PC-9 (cell line): ENCODE measurements around the gene MID2.

Experiments
- EZH2 ChIP-seq: fragments of 200-600 bp; sonication (generic); IDR thresholded peaks from 2 replicates; pipeline ENCODE4 v1.8.0; 2017; ENCODE audit warnings: antibody characterized with exemption, low read depth
- TF ChIP-seq, protein P1 (sequence below): fragments of 200-600 bp; sonication (generic); conservative IDR thresholded peaks from 2 replicates; pipeline ENCODE4 v1.6.1; 2017; ENCODE audit warnings: mixed run types, antibody characterized with exemption, mild to moderate bottlenecking, moderate library complexity

DNA sequence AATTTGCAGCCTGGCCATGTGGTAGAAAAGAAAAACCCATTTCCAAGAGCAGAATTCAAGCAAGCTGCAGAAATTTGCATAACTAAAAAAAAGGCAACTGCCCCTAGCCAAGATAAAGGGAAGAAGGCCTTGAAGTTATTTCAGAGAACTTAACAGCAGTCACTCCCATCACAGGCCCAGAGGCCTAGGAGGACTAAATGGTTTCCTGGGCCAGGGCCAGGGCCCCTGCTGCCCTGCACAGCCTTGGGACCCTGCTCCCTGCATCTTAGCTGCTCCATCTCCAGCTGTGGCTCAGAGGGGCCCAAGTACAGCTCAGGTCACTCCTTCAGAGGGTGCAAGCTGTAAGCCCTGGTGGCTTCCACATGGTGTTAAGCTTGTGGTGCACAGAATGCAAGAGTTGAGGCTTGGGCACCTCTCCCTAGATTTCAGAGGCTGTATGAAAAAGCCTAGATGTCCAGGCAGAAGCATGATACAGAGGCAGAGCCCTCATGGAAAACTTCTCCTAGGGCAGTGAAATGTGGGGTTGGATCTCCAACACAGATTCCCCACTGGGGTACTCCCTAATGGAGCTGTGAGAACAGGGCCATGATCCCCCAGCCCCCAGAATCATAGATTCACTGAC is 6.7 kb upstream of the MID2 start:
- TF ChIP-seq, protein P1, sequence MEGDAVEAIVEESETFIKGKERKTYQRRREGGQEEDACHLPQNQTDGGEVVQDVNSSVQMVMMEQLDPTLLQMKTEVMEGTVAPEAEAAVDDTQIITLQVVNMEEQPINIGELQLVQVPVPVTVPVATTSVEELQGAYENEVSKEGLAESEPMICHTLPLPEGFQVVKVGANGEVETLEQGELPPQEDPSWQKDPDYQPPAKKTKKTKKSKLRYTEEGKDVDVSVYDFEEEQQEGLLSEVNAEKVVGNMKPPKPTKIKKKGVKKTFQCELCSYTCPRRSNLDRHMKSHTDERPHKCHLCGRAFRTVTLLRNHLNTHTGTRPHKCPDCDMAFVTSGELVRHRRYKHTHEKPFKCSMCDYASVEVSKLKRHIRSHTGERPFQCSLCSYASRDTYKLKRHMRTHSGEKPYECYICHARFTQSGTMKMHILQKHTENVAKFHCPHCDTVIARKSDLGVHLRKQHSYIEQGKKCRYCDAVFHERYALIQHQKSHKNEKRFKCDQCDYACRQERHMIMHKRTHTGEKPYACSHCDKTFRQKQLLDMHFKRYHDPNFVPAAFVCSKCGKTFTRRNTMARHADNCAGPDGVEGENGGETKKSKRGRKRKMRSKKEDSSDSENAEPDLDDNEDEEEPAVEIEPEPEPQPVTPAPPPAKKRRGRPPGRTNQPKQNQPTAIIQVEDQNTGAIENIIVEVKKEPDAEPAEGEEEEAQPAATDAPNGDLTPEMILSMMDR: no peak
- no peak for TF ChIP-seq EZH2
